GM12878 (cell line): ENCODE data around the gene DNASE1L3. TPM values are rescaled to one million over a fixed set of nuclear protein-coding genes. Genes with fewer than 3 reads are reported as not detected.

Experiments used
- ATAC-seq: fragments of 200-7000 bp; cut with Tn5 transposase; 3 replicates; pipeline ENCODE4 v1.9.1; 2020; ENCODE audit warnings: mild to moderate bottlenecking, moderate library complexity
- BruUV-seq: library from RNA; stranded (reverse); fragments of 400-500 nt; replicated peaks from 2 replicates; lab custom pipeline; 2021; lab: Mats Ljungman, UMichigan
- CTCF ChIA-PET: fragments of 300-600 bp; sonication (Branson Sonifier 250); formaldehyde crosslinking; extraction: SDS; loops from one replicate; lab custom pipeline; 2021; ENCODE audit warnings: inconsistent platforms; lab: Yijun Ruan, JAX
- POLR2A ChIA-PET: fragments of 350-600 bp; formaldehyde crosslinking; extraction: SDS; loops from one replicate; lab custom pipeline; 2021; ENCODE audit warnings: inconsistent platforms; lab: Charles Lee
- RAD21 ChIA-PET: fragments of 300-600 bp; sonication (Branson Sonifier 250); formaldehyde crosslinking; loops from one replicate; lab custom pipeline; 2023; ENCODE audit warnings: antibody characterized with exemption; ENCODE audit not compliant: unreplicated experiment; lab: Charles Lee
- SMC1A ChIA-PET: fragments of 300-600 bp; sonication (Branson Sonifier 250); formaldehyde crosslinking; loops from one replicate; lab custom pipeline; 2023; ENCODE audit not compliant: unreplicated experiment, uncharacterized antibody; lab: Charles Lee
- DNase-seq: peaks from one replicate; pipeline ENCODE4 v3.0.0-alpha.2; 2011; ENCODE audit warnings: low read depth, low spot score
- FAIRE-seq: peaks from 3 replicates; lab custom pipeline; 2011; peaks lifted over from hg19 to GRCh38; lab: Jason Lieb, UNC
- H2AFZ ChIP-seq: 2 replicates; pipeline ENCODE4 v1.6.0; 2011; ENCODE audit warnings: low read depth, low read length, control low read depth; ENCODE audit not compliant: control insufficient read depth
- H3K27ac ChIP-seq: 2 replicates; pipeline ENCODE4 v1.5.1; 2011; ENCODE audit warnings: control low read depth; ENCODE audit not compliant: control insufficient read depth, insufficient read depth
- H3K27me3 ChIP-seq, 2 experiments: replicated peaks in 1 of 2; 2 replicates each; pipeline versions ENCODE4 v1.6.0 to v1.6.1; 2011; ENCODE audit warnings: low read length in 1 of 2; ENCODE audit not compliant: control insufficient read depth in 2 of 2, insufficient read depth in 2 of 2
- H3K36me3 ChIP-seq, 2 experiments: 2 replicates each; pipeline ENCODE4 v1.5.1; 2011; ENCODE audit warnings: low read length in 1 of 2; ENCODE audit not compliant: control insufficient read depth in 2 of 2, insufficient read depth in 2 of 2
- H3K4me1 ChIP-seq: 2 replicates; pipeline ENCODE4 v1.6.1; 2011; ENCODE audit warnings: mild to moderate bottlenecking, low read length, moderate library complexity, mixed read lengths; ENCODE audit not compliant: control insufficient read depth, insufficient read depth
- H3K4me2 ChIP-seq: 2 replicates; pipeline ENCODE4 v1.6.0; 2011; ENCODE audit warnings: control low read depth; ENCODE audit not compliant: control insufficient read depth, insufficient read depth
- H3K4me3 ChIP-seq: fragments of 200-600 bp; sonication (generic); 2 replicates; pipeline ENCODE4 v1.5.1; 2016
- H3K79me2 ChIP-seq: 2 replicates; pipeline ENCODE4 v1.6.0; 2011; ENCODE audit warnings: low read length; ENCODE audit not compliant: control insufficient read depth, insufficient read depth
- H3K9ac ChIP-seq: 2 replicates; pipeline ENCODE4 v1.8.0; 2011; ENCODE audit warnings: low read length, control low read depth, mixed read lengths; ENCODE audit not compliant: control insufficient read depth, insufficient read depth
- H3K9me3 ChIP-seq: replicated peaks from 3 replicates; pipeline ENCODE4 v1.5.1; 2011; ENCODE audit warnings: mild to moderate bottlenecking, low read length; ENCODE audit not compliant: control insufficient read depth, insufficient read depth
- H4K20me1 ChIP-seq: 2 replicates; pipeline ENCODE4 v1.6.0; 2011; ENCODE audit not compliant: control insufficient read depth, insufficient read depth
- JUND ChIP-seq: IDR thresholded peaks from 2 replicates; pipeline ENCODE4 v1.6.1; 2012; ENCODE audit warnings: low read depth, mild to moderate bottlenecking, low read length, improper control_type of control experiment, moderate library complexity
- RELA ChIP-seq: fragments of 450-650 bp; IDR thresholded peaks from 2 replicates; pipeline ENCODE4 v1.8.0; 2014; ENCODE audit warnings: borderline replicate concordance; ENCODE audit not compliant: partially characterized antibody
- SIX5 ChIP-seq: IDR thresholded peaks from 2 replicates; pipeline ENCODE4 v1.6.1; 2011; ENCODE audit warnings: mild to moderate bottlenecking, low read depth, low read length, moderate library complexity; ENCODE audit not compliant: severe bottlenecking
- SMAD1 ChIP-seq: fragments of 450-650 bp; IDR thresholded peaks from 2 replicates; pipeline ENCODE4 v1.6.1; 2018; ENCODE audit warnings: mild to moderate bottlenecking, low read depth; ENCODE audit not compliant: partially characterized antibody
- YBX1 ChIP-seq: fragments of 450-650 bp; IDR thresholded peaks from 2 replicates; pipeline ENCODE4 v1.6.1; 2016; ENCODE audit warnings: antibody characterized with exemption
- ZNF207 ChIP-seq: fragments of 450-650 bp; IDR thresholded peaks from 2 replicates; pipeline ENCODE4 v1.6.1; 2014; ENCODE audit warnings: antibody characterized with exemption, mild to moderate bottlenecking, borderline replicate concordance
- ZNF622 ChIP-seq: fragments of 450-650 bp; IDR thresholded peaks from 2 replicates; pipeline ENCODE4 v1.6.1; 2017; ENCODE audit warnings: mild to moderate bottlenecking, inconsistent platforms
- ZSCAN29 ChIP-seq: fragments of 450-650 bp; IDR thresholded peaks from 2 replicates; pipeline ENCODE4 v1.6.1; 2017; ENCODE audit warnings: mild to moderate bottlenecking, moderate library complexity
- ZZZ3 ChIP-seq: IDR thresholded peaks from 2 replicates; pipeline ENCODE4 v1.6.1; 2011; ENCODE audit warnings: low read depth; ENCODE audit not compliant: control insufficient read depth, insufficient read length
- WGBS: methylation state at CpG from one replicate; pipeline ENCODE4 v1.1.6; 2016; ENCODE audit warnings: low lambda C conversion rate; ENCODE audit not compliant: insufficient replicate concordance, insufficient coverage; ENCODE audit errors: missing lambda C conversion rate; 5-methylcytosine and 5-hydroxymethylcytosine counted together
- in situ Hi-C: fragments of 300-500 bp; cut with MboI; formaldehyde crosslinking; loops from 9 replicates; pipeline ENCODE4 v1.14.3; 2018; ENCODE audit warnings: mixed read lengths
- intact Hi-C: fragments of 100-400 bp; cut with micrococcal nuclease; formaldehyde crosslinking; loops from one replicate; pipeline ENCODE4 v1.14.2; 2022; ENCODE audit not compliant: unreplicated experiment
- polyA plus RNA-seq, 11 experiments: library from polyadenylated mRNA; depleted of rRNA in 4 of 11; unstranded in 6 of 11; stranded (reverse) in 5 of 11; fragments of >200 nt; fragmentation: Nextera tagmentation in 4 of 11; fragmentation: Illumina TruSeq in 1 of 11; extraction: Ambion mirVana in 4 of 11; extraction: Trizol in 1 of 11; gene quantifications; 1 replicate in 1 of 11; 2 replicates in 10 of 11; pipeline versions ENCODE4 v1.2.1 to v1.2.3, GENCODE V29; 2011 to 2016; ENCODE audit warnings: inconsistent platforms in 2 of 11, missing spikeins in 2 of 11, low read depth in 1 of 11
- total RNA-seq, 4 experiments: library from RNA; depleted of rRNA in 3 of 4; stranded (reverse); fragments of >200 nt in 3 of 4; fragmentation: Illumina TruSeq in 1 of 4; extraction: Trizol in 1 of 4; gene quantifications; 2 replicates each; pipeline versions ENCODE4 v1.2.1 to v1.2.3, GENCODE V29; 2013 to 2021
- TF ChIP-seq, protein P1 (sequence below): IDR thresholded peaks from 2 replicates; pipeline ENCODE4 v1.6.1; 2012; ENCODE audit warnings: mild to moderate bottlenecking, low read depth, low read length
- TF ChIP-seq, protein P2 (sequence below): fragments of 450-650 bp; IDR thresholded peaks from 2 replicates; pipeline ENCODE4 v1.6.1; 2018; ENCODE audit warnings: borderline replicate concordance, mild to moderate bottlenecking; ENCODE audit not compliant: partially characterized antibody
- TF ChIP-seq, protein P3 (sequence below): IDR thresholded peaks from 2 replicates; pipeline ENCODE4 v1.6.1; 2012; ENCODE audit warnings: low read length, inconsistent platforms
- TF ChIP-seq, protein P4 (sequence below): fragments of 450-650 bp; IDR thresholded peaks from 2 replicates; pipeline ENCODE4 v1.6.1; 2014; ENCODE audit warnings: mild to moderate bottlenecking

Gene DNASE1L3
- total and polyA plus RNA-seq, 10 of the 15 experiments (the other 5 are each of a cell fraction or from before 2014, with no cell fraction given) = 3.2 to 72.1 (median 6.3) TPM

DNA sequence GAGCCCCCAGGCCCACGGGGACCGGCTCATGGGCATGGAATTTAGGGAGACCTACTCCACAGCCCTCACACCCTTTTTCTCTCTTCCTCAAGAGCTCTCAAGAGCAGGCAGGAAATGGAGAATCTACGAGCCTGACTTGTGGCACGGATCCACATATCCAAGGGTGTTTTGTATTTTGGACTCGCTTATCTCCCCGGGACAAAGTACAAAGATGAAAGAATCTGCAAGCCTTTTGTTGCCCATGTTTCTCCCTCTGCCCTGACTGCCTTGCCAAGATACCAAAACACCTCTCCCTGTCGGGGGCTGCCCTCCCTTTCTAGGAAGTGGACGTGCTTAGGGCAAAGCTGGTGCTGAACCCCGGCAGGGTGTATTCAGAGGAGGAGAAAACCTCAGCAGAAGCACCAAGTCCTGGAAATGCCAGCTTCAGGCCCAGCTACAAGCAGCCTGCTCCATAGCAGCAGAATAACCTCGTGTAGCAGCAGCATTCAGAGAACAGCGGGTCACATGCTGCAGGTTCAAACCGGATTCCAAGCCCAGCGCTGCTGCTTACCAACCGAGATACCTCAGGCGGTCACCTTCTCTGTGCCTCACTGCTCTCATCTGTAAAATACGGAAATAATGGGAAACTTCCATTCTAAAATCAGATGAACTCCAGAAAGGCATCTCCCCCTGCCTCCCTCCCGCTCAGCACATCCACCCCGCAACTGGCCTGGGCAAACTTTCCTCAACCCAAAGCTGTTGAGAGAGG lies 35.2 kb downstream of the DNASE1L3 start (continued):
- TF ChIP-seq, protein P1, sequence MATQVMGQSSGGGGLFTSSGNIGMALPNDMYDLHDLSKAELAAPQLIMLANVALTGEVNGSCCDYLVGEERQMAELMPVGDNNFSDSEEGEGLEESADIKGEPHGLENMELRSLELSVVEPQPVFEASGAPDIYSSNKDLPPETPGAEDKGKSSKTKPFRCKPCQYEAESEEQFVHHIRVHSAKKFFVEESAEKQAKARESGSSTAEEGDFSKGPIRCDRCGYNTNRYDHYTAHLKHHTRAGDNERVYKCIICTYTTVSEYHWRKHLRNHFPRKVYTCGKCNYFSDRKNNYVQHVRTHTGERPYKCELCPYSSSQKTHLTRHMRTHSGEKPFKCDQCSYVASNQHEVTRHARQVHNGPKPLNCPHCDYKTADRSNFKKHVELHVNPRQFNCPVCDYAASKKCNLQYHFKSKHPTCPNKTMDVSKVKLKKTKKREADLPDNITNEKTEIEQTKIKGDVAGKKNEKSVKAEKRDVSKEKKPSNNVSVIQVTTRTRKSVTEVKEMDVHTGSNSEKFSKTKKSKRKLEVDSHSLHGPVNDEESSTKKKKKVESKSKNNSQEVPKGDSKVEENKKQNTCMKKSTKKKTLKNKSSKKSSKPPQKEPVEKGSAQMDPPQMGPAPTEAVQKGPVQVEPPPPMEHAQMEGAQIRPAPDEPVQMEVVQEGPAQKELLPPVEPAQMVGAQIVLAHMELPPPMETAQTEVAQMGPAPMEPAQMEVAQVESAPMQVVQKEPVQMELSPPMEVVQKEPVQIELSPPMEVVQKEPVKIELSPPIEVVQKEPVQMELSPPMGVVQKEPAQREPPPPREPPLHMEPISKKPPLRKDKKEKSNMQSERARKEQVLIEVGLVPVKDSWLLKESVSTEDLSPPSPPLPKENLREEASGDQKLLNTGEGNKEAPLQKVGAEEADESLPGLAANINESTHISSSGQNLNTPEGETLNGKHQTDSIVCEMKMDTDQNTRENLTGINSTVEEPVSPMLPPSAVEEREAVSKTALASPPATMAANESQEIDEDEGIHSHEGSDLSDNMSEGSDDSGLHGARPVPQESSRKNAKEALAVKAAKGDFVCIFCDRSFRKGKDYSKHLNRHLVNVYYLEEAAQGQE = no peak
- no peak for TF ChIP-seq YBX1
- TF ChIP-seq ZNF622 = no peak
- no peak for TF ChIP-seq ZSCAN29
- TF ChIP-seq, protein P2, sequence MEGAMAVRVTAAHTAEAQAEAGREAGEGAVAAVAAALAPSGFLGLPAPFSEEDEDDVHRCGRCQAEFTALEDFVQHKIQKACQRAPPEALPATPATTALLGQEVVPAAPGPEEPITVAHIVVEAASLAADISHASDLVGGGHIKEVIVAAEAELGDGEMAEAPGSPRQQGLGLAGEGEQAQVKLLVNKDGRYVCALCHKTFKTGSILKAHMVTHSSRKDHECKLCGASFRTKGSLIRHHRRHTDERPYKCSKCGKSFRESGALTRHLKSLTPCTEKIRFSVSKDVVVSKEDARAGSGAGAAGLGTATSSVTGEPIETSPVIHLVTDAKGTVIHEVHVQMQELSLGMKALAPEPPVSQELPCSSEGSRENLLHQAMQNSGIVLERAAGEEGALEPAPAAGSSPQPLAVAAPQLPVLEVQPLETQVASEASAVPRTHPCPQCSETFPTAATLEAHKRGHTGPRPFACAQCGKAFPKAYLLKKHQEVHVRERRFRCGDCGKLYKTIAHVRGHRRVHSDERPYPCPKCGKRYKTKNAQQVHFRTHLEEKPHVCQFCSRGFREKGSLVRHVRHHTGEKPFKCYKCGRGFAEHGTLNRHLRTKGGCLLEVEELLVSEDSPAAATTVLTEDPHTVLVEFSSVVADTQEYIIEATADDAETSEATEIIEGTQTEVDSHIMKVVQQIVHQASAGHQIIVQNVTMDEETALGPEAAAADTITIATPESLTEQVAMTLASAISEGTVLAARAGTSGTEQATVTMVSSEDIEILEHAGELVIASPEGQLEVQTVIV = no peak
- TF ChIP-seq, all 136 proteins: peak for 0

DNA sequence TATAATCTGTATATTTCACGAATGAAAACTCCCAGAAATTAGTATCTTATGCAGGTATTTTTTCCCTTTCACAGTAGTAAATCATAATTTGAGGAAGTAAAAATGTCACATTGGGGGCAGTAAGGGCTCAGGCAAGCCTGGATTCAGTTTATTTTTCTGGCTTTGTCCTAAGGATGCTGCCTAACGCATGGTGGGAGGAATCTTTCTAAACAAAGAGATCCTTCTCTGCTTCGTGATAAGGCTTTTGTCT lies 35.7 kb downstream of the DNASE1L3 start:
- TF ChIP-seq ZNF207 (no peak), RELA (no peak), SMAD1 (no peak), JUND (no peak), ZZZ3 (no peak), SIX5 (no peak)
- TF ChIP-seq, protein P3, sequence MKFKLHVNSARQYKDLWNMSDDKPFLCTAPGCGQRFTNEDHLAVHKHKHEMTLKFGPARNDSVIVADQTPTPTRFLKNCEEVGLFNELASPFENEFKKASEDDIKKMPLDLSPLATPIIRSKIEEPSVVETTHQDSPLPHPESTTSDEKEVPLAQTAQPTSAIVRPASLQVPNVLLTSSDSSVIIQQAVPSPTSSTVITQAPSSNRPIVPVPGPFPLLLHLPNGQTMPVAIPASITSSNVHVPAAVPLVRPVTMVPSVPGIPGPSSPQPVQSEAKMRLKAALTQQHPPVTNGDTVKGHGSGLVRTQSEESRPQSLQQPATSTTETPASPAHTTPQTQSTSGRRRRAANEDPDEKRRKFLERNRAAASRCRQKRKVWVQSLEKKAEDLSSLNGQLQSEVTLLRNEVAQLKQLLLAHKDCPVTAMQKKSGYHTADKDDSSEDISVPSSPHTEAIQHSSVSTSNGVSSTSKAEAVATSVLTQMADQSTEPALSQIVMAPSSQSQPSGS = no peak
- TF ChIP-seq, protein P4, sequence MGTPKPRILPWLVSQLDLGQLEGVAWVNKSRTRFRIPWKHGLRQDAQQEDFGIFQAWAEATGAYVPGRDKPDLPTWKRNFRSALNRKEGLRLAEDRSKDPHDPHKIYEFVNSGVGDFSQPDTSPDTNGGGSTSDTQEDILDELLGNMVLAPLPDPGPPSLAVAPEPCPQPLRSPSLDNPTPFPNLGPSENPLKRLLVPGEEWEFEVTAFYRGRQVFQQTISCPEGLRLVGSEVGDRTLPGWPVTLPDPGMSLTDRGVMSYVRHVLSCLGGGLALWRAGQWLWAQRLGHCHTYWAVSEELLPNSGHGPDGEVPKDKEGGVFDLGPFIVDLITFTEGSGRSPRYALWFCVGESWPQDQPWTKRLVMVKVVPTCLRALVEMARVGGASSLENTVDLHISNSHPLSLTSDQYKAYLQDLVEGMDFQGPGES = no peak
- no TSS peak for BruUV-seq
- no peak overlapping the region for H3K4me3 ChIP-seq
- no peak overlapping the region for H3K9ac ChIP-seq
- no peaks in the 10 kb centered on the region for H4K20me1 ChIP-seq
- ChIA-PET RAD21 (interaction anchor here (0.8 to 1.6 kb wide), 2 partner anchors 169 to 213 kb away, joined by 3 read pairs; no protein-coding TSS in a partner anchor), POLR2A (no interaction called here), CTCF (interaction anchor here (1.2 to 6.6 kb wide), 5 partner anchors 8 to 358 kb away, joined by 3 to 62 read pairs (median 7); partner anchors contain the start of gene FLNB), SMC1A (interaction anchor here (0.9 to 1.9 kb wide), 3 partner anchors 10 to 167 kb away, joined by 3 to 15 read pairs (median 3); partner anchors contain the start of gene FLNB)
- no peak for FAIRE-seq
- H2AFZ ChIP-seq = no peak overlapping the region
- no peaks in the 10 kb centered on the region for H3K9me3 ChIP-seq
- H3K79me2 ChIP-seq = no peaks in the 10 kb centered on the region
- no peaks in the 10 kb centered on the region for H3K27me3 ChIP-seq
- peaks cover 14% of the 10 kb centered on the region for H3K4me1 ChIP-seq
- intact Hi-C loops (loop anchor here (5.0 kb wide), 1 partner anchor 213 kb away; no protein-coding TSS in a partner anchor), in situ Hi-C loops (loop anchor here (5.0 kb wide), 1 partner anchor 163 kb away; no protein-coding TSS in a partner anchor)
- no peak for ATAC-seq
- no peak for DNase-seq
- 32% methylated on average over 3 of the region's 3 CpGs for WGBS
- H3K36me3 ChIP-seq = no peaks in the 10 kb centered on the region
- H3K27ac ChIP-seq = no peak overlapping the region
- no peak overlapping the region for H3K4me2 ChIP-seq
